OCI-M1 (cell line): ENCODE data around the gene CCDC12.

ENCODE experiments used
- DNase-seq: peaks from one replicate; lab custom pipeline; 2025; lab: John Stamatoyannopoulos, UW

CCDC12 gene

DNA sequence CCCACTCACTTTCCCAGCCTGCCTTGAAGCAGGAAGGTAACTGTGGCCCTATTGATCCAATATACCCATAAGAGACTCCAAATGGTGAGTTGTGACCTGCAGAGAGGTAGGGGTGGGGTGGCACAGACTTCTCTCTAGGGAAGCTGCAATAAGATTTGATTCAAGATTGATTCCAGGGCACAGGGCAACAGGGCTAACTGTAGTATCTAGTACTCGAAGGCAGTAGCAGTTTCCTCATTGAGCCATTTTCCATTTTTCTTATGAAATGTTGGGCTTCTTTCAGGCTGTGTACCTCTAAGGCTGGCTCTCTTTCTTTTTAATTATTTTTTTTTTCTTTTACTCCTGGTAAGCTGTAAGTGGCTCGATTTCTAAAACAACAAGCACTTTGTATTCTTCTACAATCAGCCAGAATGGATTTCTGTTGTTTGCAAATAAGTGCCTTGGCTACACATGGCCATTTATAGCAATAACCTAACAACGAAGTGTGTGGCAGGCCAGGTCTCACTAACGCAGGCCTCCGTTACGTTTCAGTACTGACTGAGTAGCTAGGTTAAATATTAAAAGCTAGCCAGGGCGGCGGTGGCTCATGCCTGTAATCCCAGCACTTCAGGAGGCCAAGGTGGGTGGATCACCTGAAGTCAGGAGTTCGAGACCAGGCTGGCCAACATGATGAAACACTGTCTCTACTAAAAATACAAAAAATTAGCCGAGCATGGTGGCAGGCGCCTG is 19.3 kb downstream of the CCDC12 start:
- DNase-seq = no peak

DNA sequence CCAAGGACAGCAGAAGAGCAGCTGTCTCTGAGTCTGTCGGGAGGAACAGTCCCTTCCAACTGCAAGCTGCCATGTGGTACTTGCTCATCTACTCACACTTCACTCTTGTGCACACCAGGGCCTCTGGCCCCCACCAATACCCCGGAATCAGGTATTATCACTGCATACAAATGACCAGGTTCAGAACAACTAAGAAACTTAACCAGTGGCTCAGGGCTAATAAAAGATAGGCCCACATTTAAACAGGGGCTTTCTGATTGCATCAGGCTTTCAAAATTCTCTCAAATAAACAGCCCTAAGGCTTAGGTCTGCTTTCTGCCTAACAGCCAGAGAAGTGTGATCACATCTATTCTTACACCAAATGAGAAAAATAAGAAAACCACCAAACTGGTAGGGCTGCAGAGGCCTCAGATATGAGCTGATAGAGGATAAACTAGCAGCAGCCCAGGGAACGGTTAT is 20.7 kb downstream of the CCDC12 start:
- DNase-seq = peak; percentile 59

DNA sequence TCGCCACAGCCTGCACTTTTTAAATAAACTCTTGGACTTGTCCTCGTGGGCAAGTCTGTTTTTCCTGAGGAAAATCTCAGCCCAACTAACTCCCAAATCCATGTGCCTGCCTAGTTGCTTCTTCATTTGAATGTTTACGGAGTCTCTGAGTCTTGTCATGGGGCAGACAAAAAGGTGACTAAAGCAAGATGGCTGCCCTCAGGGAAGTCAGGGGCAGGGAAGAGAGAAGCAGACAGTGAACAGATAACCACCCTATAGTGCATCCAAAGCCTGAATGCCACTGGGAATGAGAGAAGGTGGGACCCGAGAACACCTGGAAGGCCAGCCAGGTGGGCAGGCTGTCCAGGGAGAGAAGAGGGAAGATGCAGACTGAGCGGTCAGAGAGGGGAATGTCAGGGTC is 21.4 kb downstream of the CCDC12 start:
- no peak for DNase-seq

DNA sequence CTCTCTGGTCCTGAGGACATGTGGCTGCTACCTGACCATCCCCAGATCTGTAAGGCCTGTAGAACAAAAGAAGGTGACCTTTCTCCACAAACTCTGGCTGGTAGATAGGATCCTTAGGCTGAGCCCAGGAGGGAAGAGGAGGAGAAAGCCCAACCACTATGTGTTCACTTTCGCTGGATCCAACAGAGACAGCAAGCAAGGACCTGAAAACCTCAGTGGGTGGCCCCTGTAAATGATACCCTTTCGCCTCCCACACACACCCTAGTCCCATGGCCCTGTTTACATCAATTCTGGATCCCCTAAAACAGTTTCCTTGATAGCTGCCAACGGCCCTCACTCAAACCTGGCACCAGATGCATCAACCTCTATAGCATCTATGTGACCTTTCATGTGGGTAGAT is 22.4 kb downstream of the CCDC12 start:
- no peak for DNase-seq

DNA sequence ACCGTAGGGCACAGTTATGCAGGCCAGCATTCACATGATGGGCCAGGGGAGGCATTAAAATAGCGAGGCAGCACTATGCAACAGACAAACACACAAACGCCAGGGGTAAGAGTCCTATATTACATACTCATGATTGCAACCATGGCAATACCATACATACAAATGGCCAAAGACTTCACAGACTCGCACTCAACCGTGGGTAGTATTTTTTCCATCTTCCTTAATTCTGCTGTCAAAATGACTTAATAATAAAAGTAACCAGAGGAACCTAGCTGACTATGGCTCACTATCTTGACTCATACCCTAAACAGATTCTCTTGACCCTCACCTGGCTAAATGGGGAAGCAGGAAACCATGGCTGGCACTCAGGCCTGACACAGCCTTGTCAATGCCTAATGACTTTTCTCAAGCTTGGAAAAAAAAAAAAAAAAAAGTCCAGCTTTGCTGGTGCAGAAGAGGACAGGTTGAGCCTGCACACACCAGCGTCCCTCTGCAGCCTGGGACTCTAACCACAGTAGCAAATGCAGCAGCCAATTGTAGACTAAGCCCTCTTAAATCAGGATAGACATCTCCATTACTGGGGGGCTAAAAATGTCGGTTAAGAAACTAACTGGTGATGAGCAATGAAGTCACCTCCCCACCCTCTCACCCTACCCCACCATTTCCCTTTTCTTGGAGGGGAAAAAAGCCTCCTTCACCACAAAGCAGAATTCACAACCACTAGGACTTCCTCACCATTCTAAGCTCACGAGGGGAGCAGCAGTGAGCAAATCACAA is 23.1 kb downstream of the CCDC12 start:
- DNase-seq = peak; percentile 61

DNA sequence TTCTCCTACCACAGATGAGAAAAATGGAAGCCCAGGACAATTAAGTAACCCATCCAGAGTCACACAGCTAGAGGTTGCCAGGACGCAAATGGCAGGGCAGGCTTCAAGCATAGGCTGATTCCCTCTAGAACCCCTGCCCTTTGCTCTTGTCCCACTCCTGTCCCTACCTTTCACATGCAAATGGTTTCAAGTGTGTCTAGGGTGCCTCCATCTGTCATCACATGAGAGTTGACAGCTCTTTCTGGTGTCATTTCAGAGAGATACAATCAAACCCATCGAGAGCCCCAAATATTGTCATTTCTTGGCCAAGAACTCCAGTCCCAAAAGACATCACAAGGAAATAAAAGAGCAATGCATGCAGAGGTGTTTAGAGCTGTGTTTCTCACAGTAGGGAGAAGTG is 23.7 kb downstream of the CCDC12 start:
- no peak for DNase-seq

DNA sequence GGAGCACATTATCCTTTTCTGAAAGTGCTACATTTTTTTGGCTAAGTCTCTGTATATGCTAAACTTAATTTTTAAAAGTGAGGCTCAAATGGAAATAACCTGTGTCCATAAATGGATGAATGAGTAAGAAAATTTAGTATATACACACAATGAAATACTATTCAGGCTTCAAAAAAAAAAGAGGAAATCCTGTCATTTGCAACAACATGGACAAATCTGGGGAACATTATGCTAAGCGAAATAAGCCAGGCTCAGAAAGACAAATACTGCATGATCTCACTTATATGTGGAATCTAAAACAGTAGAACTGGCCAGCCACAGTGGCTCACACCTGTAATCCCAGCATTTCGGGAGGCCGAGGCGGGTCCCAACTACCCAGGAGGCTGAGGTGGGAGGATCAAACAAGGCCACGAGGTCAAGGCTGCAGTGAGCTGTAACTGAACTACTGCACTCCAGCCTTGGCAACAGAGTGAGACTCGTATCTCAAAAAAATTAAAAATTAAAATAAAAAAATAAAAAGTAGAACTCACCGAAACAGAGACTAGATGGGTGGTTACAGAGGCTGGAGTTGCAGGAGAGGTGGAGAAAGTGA is 25.8 kb downstream of the CCDC12 start:
- DNase-seq = no peak

DNA sequence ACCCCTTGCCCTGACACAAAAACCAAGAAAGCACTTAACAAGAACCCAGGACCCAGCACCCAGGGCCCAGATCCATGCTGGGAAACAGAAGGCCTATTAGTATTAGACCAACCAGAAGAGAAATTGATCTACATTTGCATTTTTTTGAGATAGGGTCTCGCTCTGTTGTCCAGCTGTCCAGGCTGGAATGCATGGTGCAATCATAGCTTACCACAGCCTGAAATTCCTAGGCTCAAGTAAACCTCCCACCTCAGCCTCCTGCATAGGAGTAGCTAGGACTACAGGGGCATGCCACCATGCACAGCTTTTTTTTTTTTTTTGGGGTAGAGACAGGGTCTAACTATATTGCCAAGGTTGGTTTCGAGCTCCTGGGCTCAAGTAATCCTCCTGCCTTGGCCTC is 26.4 kb downstream of the CCDC12 start:
- no peak for DNase-seq

DNA sequence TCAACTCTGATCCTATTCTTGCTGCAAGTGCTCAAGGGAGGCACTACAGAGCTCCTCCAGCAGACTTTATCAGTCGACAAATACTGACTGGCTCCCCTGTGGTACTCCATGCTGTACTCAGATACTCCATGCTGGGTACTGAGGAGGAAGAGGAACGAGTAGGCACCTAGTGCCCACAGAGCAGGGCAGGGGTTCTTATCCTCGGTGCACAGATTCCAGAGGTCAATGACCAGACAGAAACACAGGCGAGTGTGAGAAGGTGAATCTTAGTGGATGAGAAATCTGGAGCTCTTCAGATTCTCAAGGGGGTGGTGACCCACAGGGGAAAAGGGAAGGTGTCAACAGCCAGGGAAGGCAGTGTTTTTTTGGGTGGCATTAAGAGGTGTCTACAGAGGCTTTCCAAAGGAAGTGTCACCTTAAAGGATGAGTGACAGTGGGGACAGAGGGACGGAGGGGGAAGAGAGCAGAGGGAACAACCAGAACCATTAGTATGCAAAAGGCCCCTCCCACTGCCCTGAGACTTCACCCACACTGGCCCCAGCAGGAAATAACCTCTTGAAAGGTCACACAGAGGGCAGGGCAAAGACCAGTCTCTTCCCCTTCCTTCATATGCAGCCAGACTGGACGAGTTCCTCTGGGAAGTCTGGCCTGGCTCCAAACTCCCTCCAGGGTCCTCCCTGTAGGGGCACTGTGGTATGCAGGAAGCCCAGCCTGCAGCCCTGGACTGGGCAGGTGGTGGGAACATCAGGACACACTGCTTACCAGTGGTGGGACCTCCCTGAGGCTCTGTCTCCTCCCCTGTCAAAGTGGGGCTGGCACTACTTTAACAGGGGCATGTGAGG is 27.5 kb downstream of the CCDC12 start:
- DNase-seq = peak; percentile 49

DNA sequence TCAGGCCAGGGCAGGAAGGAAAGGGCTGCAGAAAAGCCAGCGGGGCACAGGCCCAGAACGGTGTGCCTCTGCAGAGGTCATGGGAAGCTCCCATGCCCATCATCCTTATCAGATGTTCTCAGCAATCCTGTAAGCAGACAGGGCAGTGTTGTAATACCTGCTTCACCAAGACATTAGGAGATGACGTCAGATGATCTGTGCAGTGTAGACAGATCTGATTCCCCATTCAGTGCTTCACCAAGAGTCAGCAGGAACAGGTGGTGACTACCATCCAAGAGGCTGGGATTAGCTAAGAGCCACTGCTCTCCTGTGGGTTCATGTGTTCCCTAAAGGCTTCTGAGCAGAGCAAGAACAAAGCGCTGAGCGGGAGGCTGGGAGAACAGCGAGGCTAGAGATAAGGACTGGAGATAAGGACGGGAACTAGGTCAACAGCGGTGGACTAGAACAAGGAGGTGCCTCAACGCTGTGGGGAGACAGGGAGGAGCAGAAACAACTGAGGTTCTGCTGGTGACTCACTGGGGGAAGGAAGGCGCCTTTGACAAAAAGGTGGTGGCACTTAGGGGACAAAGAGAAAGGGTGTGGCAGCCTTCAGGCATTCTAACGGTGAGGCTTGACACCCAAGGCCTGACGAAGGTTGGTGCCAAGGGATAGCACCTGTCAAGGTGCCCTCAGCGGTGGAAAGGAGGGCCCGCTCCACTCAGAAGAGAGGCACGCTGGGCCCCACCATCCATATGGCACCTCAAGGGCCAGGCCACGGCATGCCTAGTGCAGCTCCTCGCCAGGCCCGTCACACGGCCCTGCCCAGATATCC is 28.4 kb downstream of the CCDC12 start:
- peak; percentile 64 for DNase-seq

DNA sequence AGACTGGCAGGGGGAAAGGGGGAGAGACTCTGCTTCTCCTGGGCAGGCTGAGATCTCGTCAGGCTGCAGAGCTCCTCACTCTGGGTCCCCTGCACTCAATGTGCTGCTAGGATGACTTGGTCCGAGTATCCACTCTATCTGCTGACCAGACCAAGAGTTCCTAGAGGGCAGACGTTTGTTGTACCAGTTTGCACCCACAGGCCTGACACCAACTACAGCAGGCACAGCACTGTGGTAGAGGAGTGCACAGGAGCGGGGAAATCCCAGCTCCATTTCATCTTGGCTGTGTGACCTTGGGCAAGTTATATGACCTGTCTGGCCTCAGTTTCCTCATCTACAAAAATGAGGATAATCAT is 29.0 kb downstream of the CCDC12 start:
- no peak for DNase-seq

DNA sequence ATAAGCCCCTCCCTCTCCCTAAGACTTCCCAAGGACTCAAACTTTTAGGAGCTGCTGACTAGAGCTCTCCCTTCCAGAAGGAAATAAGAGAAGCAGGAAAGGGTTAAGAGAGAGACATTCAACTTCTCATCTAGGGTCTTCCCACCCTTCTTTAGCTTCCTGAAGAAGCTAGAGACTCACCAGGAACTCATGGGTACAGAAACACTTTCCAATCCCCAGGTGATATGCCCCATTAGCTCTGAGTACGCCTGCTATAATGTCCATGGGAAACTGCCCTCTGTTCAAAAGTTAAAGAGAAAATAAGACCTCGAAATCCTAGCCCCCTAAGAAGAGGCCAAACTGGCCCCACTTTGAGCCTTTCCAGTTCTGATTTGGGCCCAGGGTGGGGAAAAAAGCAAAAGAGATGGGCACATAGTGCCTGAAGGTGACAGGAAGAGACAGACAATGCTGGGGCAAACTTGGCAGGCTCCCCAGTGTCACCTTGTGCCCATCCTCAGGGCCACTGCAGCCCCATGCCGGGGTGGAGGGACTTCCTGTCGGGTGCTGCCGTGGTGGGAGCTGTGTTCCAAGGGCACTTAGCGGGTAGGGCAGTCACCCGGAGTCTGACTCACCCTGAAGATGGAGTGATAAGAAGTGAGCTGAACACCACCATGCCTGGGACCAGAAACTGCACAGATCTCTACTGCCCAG is 29.5 kb downstream of the CCDC12 start:
- DNase-seq = peak; percentile 45

DNA sequence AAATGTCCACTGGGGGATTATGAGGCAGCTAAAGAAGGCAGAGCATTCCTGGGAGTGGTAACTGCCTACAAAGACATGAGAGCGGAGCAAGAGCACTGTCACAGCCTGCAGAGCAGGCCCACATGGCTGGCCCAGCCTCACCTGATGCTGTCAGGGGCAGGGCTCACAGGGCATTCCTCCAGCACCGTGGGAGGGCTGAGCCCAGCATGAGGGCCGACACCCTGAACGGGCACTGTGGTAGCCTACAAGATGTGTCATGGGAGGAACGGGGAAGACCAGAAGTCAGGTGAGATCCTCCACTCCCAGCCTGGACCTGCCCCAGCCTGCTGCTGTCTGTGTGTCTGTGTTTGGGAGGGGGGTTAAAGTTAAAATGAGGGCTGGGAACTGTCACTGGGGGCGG is 30.1 kb downstream of the CCDC12 start:
- no peak for DNase-seq

DNA sequence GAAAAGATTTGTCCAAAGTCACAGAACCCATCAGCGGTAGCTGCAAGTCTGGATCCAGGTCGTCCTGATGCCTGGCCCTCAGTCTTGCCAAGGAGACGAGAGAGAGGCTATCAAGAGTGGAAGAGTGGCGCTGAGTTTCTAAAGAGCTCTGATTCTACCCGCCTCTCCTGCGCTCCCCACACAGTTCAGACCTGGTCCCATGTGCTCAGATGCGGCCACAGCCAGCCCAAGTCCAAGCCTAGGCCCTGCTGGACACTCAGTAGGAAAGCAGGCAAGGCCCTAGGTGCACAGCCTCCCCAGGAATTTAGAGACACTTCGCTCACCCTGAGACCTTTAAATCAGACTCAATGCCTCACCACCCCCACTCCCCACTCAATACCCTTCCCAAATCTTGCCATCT is 32.4 kb downstream of the CCDC12 start:
- DNase-seq = no peak

DNA sequence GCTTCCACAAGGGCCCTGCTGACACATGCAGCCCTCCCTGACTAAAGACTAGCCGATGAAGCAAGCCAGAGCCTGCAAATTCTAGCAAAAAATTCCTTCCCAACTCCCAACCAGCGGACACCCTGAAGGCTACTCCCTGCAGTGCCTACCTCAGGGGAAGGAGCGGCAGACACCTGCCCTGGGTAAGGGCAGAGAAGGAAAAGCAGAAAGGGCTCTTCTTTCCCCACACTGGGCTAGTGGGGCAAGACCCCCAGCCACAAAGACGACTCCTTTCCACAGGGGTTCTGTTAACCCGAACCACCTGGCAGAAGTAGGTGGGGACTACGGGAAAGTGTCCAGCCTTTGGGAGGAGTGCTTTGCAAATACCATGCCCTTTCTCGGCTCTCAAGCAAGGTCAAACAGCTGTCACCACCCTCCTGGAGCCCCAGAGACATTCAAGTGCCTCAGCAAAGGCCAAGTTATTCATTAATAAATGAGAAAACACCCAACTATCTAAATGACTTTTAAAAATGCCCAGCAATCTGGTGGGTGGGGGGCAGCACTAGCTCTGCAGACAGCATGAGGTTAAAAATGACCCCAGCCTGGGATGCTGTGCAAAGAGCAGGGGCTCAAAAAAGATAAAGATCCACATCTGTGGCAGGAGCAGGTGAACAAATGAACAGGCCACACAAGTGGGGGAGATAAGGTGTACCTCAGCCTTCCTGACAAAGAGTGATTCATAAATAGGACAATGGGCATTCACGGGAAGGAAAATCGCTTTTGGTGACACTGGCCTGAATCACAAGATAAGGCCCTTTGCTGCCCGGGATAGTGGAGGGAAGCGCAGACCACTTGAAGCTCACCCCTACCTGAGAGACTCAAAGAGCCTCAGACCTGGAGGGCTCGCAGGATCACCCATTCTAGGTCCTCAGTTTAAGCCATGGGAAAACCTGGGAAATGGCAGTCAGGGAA is 33.0 kb downstream of the CCDC12 start:
- no peak for DNase-seq

DNA sequence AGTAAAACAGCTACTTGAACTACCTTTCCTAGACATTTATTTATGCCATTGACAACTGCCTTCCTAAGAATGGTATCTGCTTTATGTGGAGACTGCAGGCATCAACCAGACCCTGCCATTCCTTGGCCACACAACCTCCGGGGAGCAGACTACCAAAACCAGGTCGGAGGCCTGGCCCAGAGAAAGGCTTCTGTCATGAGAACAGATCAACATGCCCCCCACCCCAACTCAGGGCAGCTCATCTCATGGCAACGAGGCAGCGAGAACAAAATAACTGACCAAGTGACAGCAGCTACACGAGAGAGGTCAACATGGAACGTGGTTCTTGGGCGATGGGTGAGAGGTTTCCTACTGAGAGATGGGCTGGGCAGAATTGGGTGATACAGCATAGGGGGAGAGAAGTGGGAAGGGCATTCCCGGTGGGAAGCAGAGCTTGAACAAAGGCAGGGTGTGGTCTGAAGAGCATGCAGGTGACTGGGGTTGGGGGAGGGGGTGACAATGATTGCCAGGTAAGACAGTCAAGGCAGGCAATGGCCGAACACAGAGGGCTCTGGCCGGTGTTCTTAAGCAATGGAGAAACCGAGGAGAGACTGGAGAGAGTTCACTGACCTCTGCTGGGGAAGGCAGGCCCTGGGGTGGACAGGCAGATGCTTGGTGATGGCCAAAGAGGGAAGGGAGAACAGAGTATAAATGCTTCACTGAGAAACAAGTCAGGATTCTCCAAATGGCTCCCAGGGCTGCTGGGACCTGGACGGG is 33.9 kb downstream of the CCDC12 start:
- DNase-seq = no peak

DNA sequence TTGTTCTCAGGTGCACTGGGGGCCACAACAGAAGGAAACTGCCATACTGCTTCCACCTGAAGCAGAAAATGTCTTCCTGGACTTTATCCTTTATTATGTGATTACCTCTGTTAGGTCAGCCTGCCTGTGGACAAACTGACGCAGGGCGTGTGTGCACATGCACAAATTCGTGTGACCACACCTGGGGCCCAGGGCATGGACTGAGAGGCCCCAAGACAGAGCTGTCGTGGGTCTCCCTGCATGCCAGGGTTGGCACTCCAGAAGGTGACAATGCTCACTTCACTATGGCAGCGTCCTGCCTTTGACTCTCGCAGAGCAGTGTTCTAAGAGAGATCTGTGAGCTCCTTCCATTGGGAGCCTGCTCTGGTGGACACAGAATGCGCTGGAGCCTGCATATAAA is 34.5 kb downstream of the CCDC12 start:
- DNase-seq = no peak

DNA sequence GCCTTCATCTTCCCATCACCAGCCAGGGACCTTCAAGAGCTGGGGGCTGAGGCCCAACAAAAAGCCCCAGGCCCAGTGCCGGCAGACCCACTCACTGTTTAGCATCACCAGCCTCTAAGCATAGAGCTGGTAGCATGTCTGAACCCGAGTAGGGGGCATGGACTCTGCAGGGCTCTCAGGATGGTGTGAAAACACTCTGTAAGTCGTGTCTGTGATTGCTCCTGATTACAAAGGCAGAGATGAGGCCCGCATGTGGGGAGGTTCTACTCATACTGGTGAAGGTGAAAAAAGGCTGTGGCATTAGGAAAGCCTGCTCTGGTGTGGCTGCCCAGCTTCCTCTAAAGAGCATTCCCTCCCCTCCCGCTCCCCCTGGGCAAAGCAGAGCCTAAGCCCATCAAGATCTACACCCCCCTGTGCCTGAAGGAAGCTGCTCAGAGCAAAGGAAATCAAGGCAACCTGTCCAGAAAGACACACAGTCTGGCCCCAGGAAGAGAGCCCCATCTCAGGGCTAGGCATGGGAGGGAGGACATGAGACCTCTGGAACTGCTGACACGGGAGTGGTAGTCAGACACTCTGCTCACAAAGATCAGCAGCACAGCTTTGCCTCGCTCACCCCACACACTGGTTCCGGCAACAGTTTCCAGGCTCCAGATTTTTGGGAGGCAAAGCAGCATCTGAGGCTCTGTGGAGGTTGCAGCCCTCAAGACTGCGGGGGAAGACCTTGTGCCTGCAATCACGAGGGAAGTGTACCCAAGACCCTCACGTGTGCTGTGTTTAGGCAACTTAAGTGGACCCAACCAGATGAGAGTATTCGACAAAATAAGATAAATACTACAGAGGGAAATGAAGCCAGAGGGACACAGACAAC is 36.7 kb downstream of the CCDC12 start:
- DNase-seq = no peak
